RWPE1 (cell line): Measurements from ENCODE around the gene MYOC.

ENCODE experiments used
- CTCF ChIA-PET: fragments of 350-600 bp; sonication (Branson Sonifier 250); formaldehyde crosslinking; extraction: SDS; loops from one replicate; lab custom pipeline; 2021; lab: Yijun Ruan, JAX
- POLR2A ChIA-PET: fragments of 400-600 bp; formaldehyde crosslinking; extraction: SDS; loops from one replicate; lab custom pipeline; 2020; ENCODE audit warnings: antibody characterized with exemption; ENCODE audit not compliant: low non-redundant PET; lab: Yijun Ruan, JAX
- DNase-seq: peaks from one replicate; pipeline ENCODE4 v3.0.0; 2012; ENCODE audit warnings: low spot score
- H3K27ac ChIP-seq: fragments of 450-650 bp; 2 replicates; pipeline ENCODE4 v1.5.1; 2017
- TF ChIP-seq, protein P1 (sequence below): fragments of 450-650 bp; conservative IDR thresholded peaks from 2 replicates; pipeline ENCODE4 v1.5.1; 2017; ENCODE audit warnings: low read depth, mild to moderate bottlenecking

The MYOC gene

GRCh38 chr1:171653796-171654195, 1.3 kb upstream of the MYOC start:
- DNase-seq = no peak
- TF ChIP-seq, protein P1, sequence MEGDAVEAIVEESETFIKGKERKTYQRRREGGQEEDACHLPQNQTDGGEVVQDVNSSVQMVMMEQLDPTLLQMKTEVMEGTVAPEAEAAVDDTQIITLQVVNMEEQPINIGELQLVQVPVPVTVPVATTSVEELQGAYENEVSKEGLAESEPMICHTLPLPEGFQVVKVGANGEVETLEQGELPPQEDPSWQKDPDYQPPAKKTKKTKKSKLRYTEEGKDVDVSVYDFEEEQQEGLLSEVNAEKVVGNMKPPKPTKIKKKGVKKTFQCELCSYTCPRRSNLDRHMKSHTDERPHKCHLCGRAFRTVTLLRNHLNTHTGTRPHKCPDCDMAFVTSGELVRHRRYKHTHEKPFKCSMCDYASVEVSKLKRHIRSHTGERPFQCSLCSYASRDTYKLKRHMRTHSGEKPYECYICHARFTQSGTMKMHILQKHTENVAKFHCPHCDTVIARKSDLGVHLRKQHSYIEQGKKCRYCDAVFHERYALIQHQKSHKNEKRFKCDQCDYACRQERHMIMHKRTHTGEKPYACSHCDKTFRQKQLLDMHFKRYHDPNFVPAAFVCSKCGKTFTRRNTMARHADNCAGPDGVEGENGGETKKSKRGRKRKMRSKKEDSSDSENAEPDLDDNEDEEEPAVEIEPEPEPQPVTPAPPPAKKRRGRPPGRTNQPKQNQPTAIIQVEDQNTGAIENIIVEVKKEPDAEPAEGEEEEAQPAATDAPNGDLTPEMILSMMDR = no peak
- ChIA-PET POLR2A (no interaction called here), CTCF (no interaction called here)
- no peak overlapping the region for H3K27ac ChIP-seq

GRCh38 chr1:171646249-171646560, 6.3 kb downstream of the MYOC start:
- TF ChIP-seq, protein P1 = no peak
- CTCF ChIA-PET = no interaction called here
- DNase-seq = no peak
- POLR2A ChIA-PET = no interaction called here
- H3K27ac ChIP-seq = no peak overlapping the region

DNA sequence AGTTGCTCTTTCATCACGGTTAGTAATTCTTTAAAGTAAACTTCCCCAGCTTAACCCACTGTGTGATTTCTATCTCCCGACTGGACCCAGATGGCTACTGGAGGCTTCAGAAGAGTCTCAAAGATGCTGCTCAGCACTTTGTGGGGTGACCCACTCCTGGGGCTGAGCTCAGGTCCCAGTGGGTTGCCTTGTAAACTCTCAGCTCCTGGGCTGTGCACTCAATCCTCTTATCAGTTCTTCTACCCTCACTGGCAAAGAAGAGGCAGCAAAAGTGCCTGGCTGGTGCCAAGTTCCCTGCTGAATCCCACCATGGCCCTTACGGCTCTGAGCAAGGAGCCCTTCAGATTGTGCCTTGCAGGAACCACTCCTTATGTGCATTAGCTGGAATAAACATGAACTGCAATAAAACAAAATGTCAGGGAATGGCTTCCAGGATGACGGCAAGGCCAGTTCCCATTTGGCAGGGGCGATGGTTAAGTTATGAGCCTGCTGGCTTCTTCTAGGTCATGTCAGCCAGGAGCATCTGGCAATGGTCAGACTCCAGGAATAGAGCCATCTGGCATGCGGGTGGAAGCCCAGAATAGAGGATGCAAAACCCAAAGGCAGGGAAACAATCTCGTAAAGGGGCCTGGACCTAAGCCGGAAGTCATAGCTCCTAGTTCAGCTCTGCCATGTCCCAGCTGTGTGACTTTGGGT, 6.8 kb downstream of the MYOC start:
- CTCF ChIA-PET = interaction anchor here (0.7 to 1.6 kb wide), 8 partner anchors 9 to 341 kb away, joined by 3 to 9 read pairs (median 4); partner anchors contain the start of gene PRRC2C
- no peak overlapping the region for H3K27ac ChIP-seq
- no peak for DNase-seq
- POLR2A ChIA-PET = no interaction called here
- TF ChIP-seq, protein P1 = no peak

DNA sequence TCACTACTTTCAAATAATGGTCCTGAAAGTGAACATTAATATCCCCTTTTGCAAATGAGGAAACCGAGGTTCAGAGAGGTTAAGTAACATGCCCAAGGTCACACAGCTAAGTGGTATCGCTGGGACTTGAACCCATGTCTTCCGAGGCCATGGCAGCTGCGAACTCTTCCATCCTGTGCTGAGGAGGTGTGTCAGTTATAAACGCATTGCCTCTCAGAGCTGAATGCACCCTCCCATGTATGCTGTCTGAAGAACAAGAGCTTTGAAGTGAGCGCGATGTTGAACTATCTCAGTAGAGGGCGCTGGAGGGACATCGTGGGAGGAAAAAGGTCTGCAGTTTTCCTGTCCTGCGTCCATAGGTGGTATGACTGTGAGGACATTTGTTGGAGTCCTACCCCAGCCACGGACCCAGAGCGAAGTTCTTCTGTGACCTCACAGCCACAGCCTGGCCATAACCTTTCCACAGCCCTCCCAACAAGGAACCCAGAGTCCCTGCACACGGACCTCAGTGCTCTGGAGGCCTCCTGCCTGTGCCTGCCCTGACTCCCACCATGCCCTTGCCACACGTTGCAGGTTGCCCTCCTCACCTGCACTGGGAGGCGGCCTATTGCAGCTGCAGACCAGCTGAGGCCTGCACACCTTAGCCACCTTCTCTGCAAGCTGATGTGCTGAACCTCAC, 7.5 kb downstream of the MYOC start:
- ChIA-PET CTCF (interaction anchor here (0.5 to 1.6 kb wide), 16 partner anchors 9 to 514 kb away, joined by 3 to 9 read pairs (median 4); partner anchors contain the start of gene PRRC2C), POLR2A (no interaction called here)
- peak; percentile 50 for DNase-seq
- H3K27ac ChIP-seq = no peak overlapping the region
- TF ChIP-seq, protein P1 = peak; percentile 72

GRCh38 chr1:171643156-171643555, 9.3 kb downstream of the MYOC start:
- TF ChIP-seq, protein P1 = no peak
- ChIA-PET CTCF (interaction anchor here (0.6 kb wide), 2 partner anchors 428 to 580 kb away, joined by 4 read pairs; no protein-coding TSS in a partner anchor), POLR2A (no interaction called here)
- no peak overlapping the region for H3K27ac ChIP-seq
- no peak for DNase-seq

DNA sequence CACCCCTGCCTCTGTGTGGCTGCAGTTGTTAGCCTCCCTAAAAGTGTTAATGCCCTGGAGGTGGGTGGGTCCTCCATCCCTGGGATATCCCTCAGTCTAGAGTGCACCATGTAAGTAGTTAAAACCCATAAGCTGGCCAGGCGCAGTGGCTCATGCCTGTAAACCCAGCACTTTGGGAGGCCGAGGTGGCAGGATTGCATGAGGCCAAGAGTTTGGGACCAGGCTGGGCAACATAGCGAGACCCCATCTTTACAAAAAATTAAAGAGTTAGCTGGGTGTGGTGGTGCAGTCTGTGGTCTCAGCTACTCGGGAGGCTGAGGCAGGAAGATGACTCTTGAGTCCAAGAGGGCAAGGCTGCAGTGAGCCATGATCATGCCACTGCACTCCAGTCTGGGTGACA, 10.3 kb downstream of the MYOC start:
- ChIA-PET POLR2A (no interaction called here), CTCF (interaction anchor here (0.5 kb wide), 1 partner anchor 1552 kb away, joined by 3 read pairs; no protein-coding TSS in a partner anchor)
- TF ChIP-seq, protein P1 = no peak
- H3K27ac ChIP-seq = no peak overlapping the region
- no peak for DNase-seq
